ENCODE measurements around the gene TRIM10. TPM values are rescaled to one million over a fixed set of nuclear protein-coding genes. Genes with fewer than 3 reads are reported as not detected.

The TRIM10 gene
- total RNA-seq, 1 donor from 2014 or later, result not detected

- H3K9me3 ChIP-seq, result no peaks in the 10 kb centered on the region
- H3K27me3 ChIP-seq, result peaks cover 10% of the 10 kb centered on the region
- ATAC-seq (peak; percentile 38), DNase-seq (no peak)
- H3K4me3 ChIP-seq, result no peak within 1 kb of the TSS
- no peak for TF ChIP-seq CTCF (IDR thresholded peaks at IDR 0.05)
- H3K4me1 ChIP-seq, result no peaks in the 10 kb centered on the region
- intact Hi-C loops (cut with DNase I), result no loop called here
- no peak within 1 kb of the TSS for H3K27ac ChIP-seq
- no peaks in the 10 kb centered on the region for H3K36me3 ChIP-seq
Measured at GRCh38 chr6:30163090-30163917, 2.3 kb upstream of the TRIM10 start, which contains the start of gene TRIM15. TSS of gene TRIM15 (plus strand) at chr6:30163546. CDS start at chr6:30163685, 139 bp downstream.

GRCh38 chr6:30162265-30163089 lies 1.5 kb upstream of the TRIM10 start:
- H3K9me3 ChIP-seq, result no peaks in the 10 kb centered on the region
- no peak overlapping the region for H3K27ac ChIP-seq
- H3K4me1 ChIP-seq, result no peaks in the 10 kb centered on the region
- H3K36me3 ChIP-seq, result no peaks in the 10 kb centered on the region
- DNase-seq, result no peak
- no peak overlapping the region for H3K4me3 ChIP-seq
- no peak for ATAC-seq
- intact Hi-C loops (cut with DNase I), result no loop called here
- no peak for TF ChIP-seq CTCF (IDR thresholded peaks at IDR 0.05)
- peaks cover 2% of the 10 kb centered on the region for H3K27me3 ChIP-seq

GRCh38 chr6:30160008-30160784 lies 815 bp downstream of the TRIM10 start:
- Histone ChIP-seq H3K9me3 (no peaks in the 10 kb centered on the region), H3K27ac (no peak overlapping the region), H3K27me3 (no peaks in the 10 kb centered on the region), H3K36me3 (no peaks in the 10 kb centered on the region), H3K4me1 (peaks cover 4% of the 10 kb centered on the region), H3K4me3 (no peak overlapping the region)
- intact Hi-C loops (cut with DNase I), result no loop called here
- no peak for TF ChIP-seq CTCF (IDR thresholded peaks at IDR 0.05)
- no peak for DNase-seq
- ATAC-seq, result no peak

- H3K27ac ChIP-seq, result no peak overlapping the region
- DNase-seq, result no peak
- no peak for TF ChIP-seq CTCF (IDR thresholded peaks at IDR 0.05)
- no peaks in the 10 kb centered on the region for H3K27me3 ChIP-seq
- H3K4me3 ChIP-seq, result no peak overlapping the region
- no peaks in the 10 kb centered on the region for H3K36me3 ChIP-seq
- ATAC-seq, result no peak
- H3K4me1 ChIP-seq, result peaks cover 4% of the 10 kb centered on the region
- no peaks in the 10 kb centered on the region for H3K9me3 ChIP-seq
- intact Hi-C loops (cut with DNase I), result no loop called here
Measured at GRCh38 chr6:30158475-30159040, 2.5 kb downstream of the TRIM10 start.

GRCh38 chr6:30157999-30158398 lies 3.0 kb downstream of the TRIM10 start:
- H3K27ac ChIP-seq, result no peak overlapping the region
- no peaks in the 10 kb centered on the region for H3K9me3 ChIP-seq
- intact Hi-C loops (cut with DNase I), result no loop called here

More at GRCh38 chr6:30157999-30158398, 3.0 kb downstream of the TRIM10 start:
- Histone ChIP-seq H3K4me3 (no peak overlapping the region), H3K36me3 (no peaks in the 10 kb centered on the region), H3K4me1 (peaks cover 4% of the 10 kb centered on the region), H3K27me3 (no peaks in the 10 kb centered on the region)
- no peak for TF ChIP-seq CTCF (IDR thresholded peaks at IDR 0.05)
- DNase-seq (no peak), ATAC-seq (no peak)
